Vein endothelial cell (primary cell): ENCODE measurements around the gene CST3. TPM values are rescaled to one million over a fixed set of nuclear protein-coding genes. Genes with fewer than 3 reads are reported as not detected.

Experiments
- total RNA-seq: library from RNA; depleted of rRNA; stranded (reverse); fragments of >200 nt; gene quantifications from 2 replicates; pipeline ENCODE4 v1.2.3, GENCODE V29; 2012

Gene CST3
- 164 and 196 TPM in 2 replicates for total RNA-seq

GRCh38 chr20:23637282-23638221, at the start of gene CST3:
CST3 (minus strand) TSS chr20:23637955; CDS start chr20:23637862, 93 bp downstream.

GRCh38 chr20:23605867-23606651, 31.7 kb downstream of the CST3 start, which contains the start of gene CST9:
CST9 (minus strand) TSS chr20:23605917; CDS start chr20:23605864, 53 bp downstream.

Other genes starting within 250 kb of the CST3 start
- gene NAPB, start 216.5 kb downstream of the CST3 start, total RNA-seq: 6.5 and 8.1 TPM in 2 replicates
- gene CSTL1, start 198.3 kb downstream of the CST3 start, total RNA-seq: not detected in 2 replicates
- not detected in 2 replicates for gene CST11, start 185.1 kb downstream of the CST3 start, total RNA-seq
- gene CST8, start 146.8 kb downstream of the CST3 start, total RNA-seq: not detected in 2 replicates
- gene CST9L, start 69.5 kb downstream of the CST3 start, total RNA-seq: not detected in 2 replicates
- not detected in 2 replicates for gene CST9, start 32.0 kb downstream of the CST3 start, total RNA-seq
- gene CST4, start 51.1 kb upstream of the CST3 start, total RNA-seq: not detected in 2 replicates
- 4.2 TPM in 1 of 2 replicates, not detected in the other for gene CST1, start 113.0 kb upstream of the CST3 start, total RNA-seq
- gene CST2, start 188.8 kb upstream of the CST3 start, total RNA-seq: not detected in 2 replicates
- gene CST5, start 241.8 kb upstream of the CST3 start, total RNA-seq: not detected in 2 replicates